ENCODE measurements around the gene PSD2. TPM values are rescaled to one million over a fixed set of nuclear protein-coding genes. Genes with fewer than 3 reads are reported as not detected.

PSD2 gene
- total and polyA plus RNA-seq, 2 of the 13 experiments (the other 11 are each of a cell fraction or from before 2014, with no cell fraction given) = 0.07 TPM; not detected in 1

DNA sequence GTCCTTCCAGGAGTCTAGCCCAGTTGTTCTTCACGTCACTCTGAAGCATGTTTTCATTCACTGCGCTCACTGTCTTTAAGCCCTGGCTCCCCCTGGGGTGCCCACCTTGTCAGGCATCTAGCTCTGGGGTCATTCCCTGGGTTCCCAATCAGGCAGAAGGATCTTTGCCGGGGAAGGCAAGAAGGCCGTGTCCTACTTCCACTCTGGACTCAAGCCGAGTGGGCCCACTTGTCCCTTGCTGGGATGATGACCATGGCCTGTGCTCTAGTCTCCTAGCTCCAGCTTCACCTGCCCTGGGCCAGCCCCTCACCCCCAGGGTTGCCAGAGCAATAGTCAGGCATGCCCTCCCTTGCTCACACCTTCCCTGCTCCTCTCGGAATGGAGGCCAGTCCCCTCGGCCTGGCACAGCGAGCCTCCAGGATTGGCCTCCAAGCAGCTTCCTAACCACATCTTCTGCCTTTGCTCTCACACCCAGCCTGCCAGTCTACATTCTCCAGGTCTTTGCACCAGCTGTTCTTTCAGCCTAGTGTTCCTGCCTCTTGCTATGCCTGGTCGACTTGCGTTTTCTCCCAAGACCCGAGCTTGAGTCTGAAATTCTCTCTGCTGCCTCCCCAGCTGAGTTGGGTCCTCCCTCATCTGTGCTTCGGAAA lies 32.2 kb upstream of the PSD2 start:
- WGBS (ENCODE audit: low lambda C conversion rate) = 35% methylated on average over 9 of the region's 12 CpGs
- Histone ChIP-seq H3K4me1 (ENCODE audit: insufficient read depth, low read length) (peaks cover 81% of the 10 kb centered on the region), H4K20me1 (ENCODE audit: insufficient read depth, low read length) (no peaks in the 10 kb centered on the region), H3K79me2 (ENCODE audit: insufficient read depth, low read length) (no peaks in the 10 kb centered on the region), H3K4me3 (replicated peaks in 1 of 3; ENCODE audit: insufficient read depth in 1 of 3, low read depth in 2 of 3, low read length in 3 of 3) (no peak overlapping the region), H3K36me3 (replicated peaks in 1 of 2; ENCODE audit: control insufficient read depth in 1 of 2, insufficient read depth in 2 of 2, low read length in 2 of 2) (no peaks in the 10 kb centered on the region), H2AFZ (ENCODE audit: low read length) (no peak overlapping the region), H3K9ac (ENCODE audit: insufficient read depth, low read depth, low read length) (no peak overlapping the region), H3K27ac (ENCODE audit: extremely low read length, insufficient read depth, low read length) (no peak overlapping the region), H3K4me2 (ENCODE audit: low read depth, low read length) (no peak overlapping the region), H3K9me3 (ENCODE audit: low read length) (no peaks in the 10 kb centered on the region), H3K27me3 (ENCODE audit: control insufficient read depth in 1 of 2, insufficient read depth in 2 of 2, low read length in 2 of 2) (peaks cover 0 to 13% of the 10 kb centered on the region in 2 experiments; a peak in 4 of 5 replicates)
- DNase-seq (ENCODE audit: low spot score) (no peak), ATAC-seq (no peak), FAIRE-seq (no peak)
- ChIA-PET POLR2A (interaction anchor here (1.4 kb wide), 1 partner anchor 30 kb away, joined by 5 read pairs; no protein-coding TSS in a partner anchor), CTCF (ENCODE audit: low intra/inter-chr PET ratio, low total read pairs) (no interaction called here)
- intact Hi-C loops (cut with micrococcal nuclease; ENCODE audit: unreplicated experiment) = no loop called here
- in situ Hi-C loops (cut with HindIII; ENCODE audit: extremely low pct_ligation_motif_present, low pct_unique_long_range_greater_than_20kb) = loop anchor here (5.0 kb wide), 1 partner anchor 116 kb away; the partner anchor contains the start of gene CXXC5
- TF ChIP-seq KLF6 (CRISPR knock-in tag; IDR thresholded peaks at IDR 0.05) = no peak
- TF ChIP-seq, protein P1, sequence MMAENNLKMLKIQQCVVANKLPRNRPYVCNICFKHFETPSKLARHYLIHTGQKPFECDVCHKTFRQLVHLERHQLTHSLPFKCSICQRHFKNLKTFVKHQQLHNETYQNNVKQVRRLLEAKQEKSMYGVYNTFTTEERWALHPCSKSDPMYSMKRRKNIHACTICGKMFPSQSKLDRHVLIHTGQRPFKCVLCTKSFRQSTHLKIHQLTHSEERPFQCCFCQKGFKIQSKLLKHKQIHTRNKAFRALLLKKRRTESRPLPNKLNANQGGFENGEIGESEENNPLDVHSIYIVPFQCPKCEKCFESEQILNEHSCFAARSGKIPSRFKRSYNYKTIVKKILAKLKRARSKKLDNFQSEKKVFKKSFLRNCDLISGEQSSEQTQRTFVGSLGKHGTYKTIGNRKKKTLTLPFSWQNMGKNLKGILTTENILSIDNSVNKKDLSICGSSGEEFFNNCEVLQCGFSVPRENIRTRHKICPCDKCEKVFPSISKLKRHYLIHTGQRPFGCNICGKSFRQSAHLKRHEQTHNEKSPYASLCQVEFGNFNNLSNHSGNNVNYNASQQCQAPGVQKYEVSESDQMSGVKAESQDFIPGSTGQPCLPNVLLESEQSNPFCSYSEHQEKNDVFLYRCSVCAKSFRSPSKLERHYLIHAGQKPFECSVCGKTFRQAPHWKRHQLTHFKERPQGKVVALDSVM (CRISPR knock-in tag; IDR thresholded peaks at IDR 0.05) = peak; percentile 65
- TF ChIP-seq, protein P2, sequence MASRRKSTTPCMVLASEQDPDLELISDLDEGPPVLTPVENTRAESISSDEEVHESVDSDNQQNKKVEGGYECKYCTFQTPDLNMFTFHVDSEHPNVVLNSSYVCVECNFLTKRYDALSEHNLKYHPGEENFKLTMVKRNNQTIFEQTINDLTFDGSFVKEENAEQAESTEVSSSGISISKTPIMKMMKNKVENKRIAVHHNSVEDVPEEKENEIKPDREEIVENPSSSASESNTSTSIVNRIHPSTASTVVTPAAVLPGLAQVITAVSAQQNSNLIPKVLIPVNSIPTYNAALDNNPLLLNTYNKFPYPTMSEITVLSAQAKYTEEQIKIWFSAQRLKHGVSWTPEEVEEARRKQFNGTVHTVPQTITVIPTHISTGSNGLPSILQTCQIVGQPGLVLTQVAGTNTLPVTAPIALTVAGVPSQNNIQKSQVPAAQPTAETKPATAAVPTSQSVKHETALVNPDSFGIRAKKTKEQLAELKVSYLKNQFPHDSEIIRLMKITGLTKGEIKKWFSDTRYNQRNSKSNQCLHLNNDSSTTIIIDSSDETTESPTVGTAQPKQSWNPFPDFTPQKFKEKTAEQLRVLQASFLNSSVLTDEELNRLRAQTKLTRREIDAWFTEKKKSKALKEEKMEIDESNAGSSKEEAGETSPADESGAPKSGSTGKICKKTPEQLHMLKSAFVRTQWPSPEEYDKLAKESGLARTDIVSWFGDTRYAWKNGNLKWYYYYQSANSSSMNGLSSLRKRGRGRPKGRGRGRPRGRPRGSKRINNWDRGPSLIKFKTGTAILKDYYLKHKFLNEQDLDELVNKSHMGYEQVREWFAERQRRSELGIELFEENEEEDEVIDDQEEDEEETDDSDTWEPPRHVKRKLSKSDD (CRISPR knock-in tag; IDR thresholded peaks at IDR 0.05; ENCODE audit: low read depth) = no peak
- no TSS peak for BruUV-seq (replicated peaks)

Measured in HepG2 (cell line).